H7 (cell line): Measurements from ENCODE around the gene SHPK. TPM values are rescaled to one million over a fixed set of nuclear protein-coding genes. Genes with fewer than 3 reads are reported as not detected.
"Not testable (repeated sequence)": the region's sequence is repeated elsewhere in the genome, so short reads cannot be mapped to it uniquely, and the experiment has no call there.

ENCODE experiments used
- DNase-seq: peaks from one replicate; pipeline ENCODE4 v3.0.0; 2012
- H3K27me3 ChIP-seq: 2 replicates; pipeline ENCODE4 v1.6.0; 2011; ENCODE audit warnings: mild to moderate bottlenecking, low read length; ENCODE audit not compliant: control insufficient read depth, insufficient read depth
- H3K36me3 ChIP-seq: replicated peaks from 2 replicates; pipeline ENCODE4 v1.5.1; 2011; ENCODE audit warnings: low read length; ENCODE audit not compliant: control insufficient read depth, insufficient read depth
- H3K4me3 ChIP-seq: 2 replicates; pipeline ENCODE4 v1.5.1; 2011; ENCODE audit warnings: low read depth, mild to moderate bottlenecking, control low read depth, low read length, moderate library complexity; ENCODE audit not compliant: insufficient read depth
- total RNA-seq: library from RNA; depleted of rRNA; stranded (reverse); fragments of >200 nt; shearing (Covaris generic); gene quantifications from 2 replicates; pipeline ENCODE4 v1.2.3, GENCODE V29; 2014; rRNA removed

Gene SHPK
- total RNA-seq, 1 experiment from 2014 or later = 27.0 TPM

GRCh38 chr17:3571043-3571900 is 64.8 kb downstream of the SHPK start:
- H3K36me3 ChIP-seq = peaks cover 1% of the 10 kb centered on the region; the same call in 1 of the 2 replicates
- peak; percentile 24 for DNase-seq
- no peak overlapping the region for H3K4me3 ChIP-seq
- no peaks in the 10 kb centered on the region for H3K27me3 ChIP-seq

DNA sequence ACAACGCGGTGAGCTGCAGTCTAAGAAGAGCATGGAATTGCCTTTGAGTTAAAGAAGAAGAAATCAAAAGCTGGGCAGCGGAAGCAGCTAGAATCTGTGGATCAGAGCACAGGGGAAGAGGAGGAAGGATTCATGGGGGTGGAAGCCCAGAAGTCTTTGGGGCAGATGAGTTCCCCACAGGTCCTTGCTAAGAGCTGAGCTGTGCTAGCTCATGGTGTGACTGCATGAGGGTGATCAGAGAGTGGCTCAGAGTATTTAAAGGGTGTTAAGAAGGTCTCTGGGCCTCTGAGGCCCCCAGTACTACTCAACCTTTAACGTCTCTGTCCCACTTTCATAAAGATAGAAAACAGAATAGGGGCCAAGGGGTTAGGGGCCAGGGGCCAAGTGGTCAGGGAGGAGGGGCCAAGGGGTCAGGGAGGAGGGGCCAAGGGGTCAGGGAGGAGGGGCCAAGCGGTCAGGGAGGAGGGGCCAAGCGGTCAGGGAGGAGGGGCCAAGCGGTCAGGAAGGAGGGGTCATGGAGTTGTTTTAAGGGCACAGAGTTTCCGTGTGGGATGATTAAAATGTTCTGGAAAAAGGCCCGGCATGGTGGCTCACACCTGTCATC is 66.4 kb downstream of the SHPK start:
- peaks cover 1% of the 10 kb centered on the region; the same call in 1 of the 2 replicates for H3K36me3 ChIP-seq
- peak; percentile 53 for DNase-seq
- no peaks in the 10 kb centered on the region for H3K27me3 ChIP-seq

GRCh38 chr17:3566551-3566950 is 69.5 kb downstream of the SHPK start:
- DNase-seq = peak; percentile 27
- no peaks in the 10 kb centered on the region for H3K27me3 ChIP-seq
- H3K36me3 ChIP-seq = peaks cover 1% of the 10 kb centered on the region; the same call in 1 of the 2 replicates
- H3K4me3 ChIP-seq = no peak overlapping the region

More for the DNA sequence above, 66.4 kb downstream of the SHPK start:
- no peak overlapping the region for H3K4me3 ChIP-seq

GRCh38 chr17:3565143-3565542 is 70.9 kb downstream of the SHPK start:
- Histone ChIP-seq H3K4me3 (no peak overlapping the region), H3K36me3 (peaks cover 1% of the 10 kb centered on the region; the same call in 1 of the 2 replicates), H3K27me3 (no peaks in the 10 kb centered on the region)
- peak; percentile 10 for DNase-seq

DNA sequence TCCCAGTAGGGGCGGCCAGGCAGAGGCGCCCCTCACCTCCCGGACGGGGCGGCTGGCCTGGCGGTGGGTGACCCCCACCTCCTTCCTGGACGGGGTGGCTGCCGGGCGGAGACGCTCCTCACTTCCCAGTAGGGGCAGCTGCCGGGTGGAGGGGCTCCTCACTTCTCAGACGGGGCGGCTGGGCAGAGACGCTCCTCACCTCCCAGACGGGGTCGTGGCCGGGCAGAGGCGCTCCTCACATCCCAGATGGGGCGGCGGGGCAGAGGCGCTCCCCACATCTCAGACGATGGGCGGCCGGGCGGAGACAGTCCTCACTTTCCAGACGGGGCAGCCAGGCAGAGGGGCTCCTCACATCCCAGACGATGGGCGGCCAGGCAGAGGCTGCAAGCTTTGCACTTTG is 71.8 kb downstream of the SHPK start:
- DNase-seq, H3K27me3 ChIP-seq, H3K36me3 ChIP-seq, H3K4me3 ChIP-seq: not testable (repeated sequence)

GRCh38 chr17:3559270-3559645 is 76.8 kb downstream of the SHPK start:
- Histone ChIP-seq H3K27me3 (no peaks in the 10 kb centered on the region), H3K36me3 (no peaks in the 10 kb centered on the region), H3K4me3 (no peak overlapping the region)
- DNase-seq = no peak

DNA sequence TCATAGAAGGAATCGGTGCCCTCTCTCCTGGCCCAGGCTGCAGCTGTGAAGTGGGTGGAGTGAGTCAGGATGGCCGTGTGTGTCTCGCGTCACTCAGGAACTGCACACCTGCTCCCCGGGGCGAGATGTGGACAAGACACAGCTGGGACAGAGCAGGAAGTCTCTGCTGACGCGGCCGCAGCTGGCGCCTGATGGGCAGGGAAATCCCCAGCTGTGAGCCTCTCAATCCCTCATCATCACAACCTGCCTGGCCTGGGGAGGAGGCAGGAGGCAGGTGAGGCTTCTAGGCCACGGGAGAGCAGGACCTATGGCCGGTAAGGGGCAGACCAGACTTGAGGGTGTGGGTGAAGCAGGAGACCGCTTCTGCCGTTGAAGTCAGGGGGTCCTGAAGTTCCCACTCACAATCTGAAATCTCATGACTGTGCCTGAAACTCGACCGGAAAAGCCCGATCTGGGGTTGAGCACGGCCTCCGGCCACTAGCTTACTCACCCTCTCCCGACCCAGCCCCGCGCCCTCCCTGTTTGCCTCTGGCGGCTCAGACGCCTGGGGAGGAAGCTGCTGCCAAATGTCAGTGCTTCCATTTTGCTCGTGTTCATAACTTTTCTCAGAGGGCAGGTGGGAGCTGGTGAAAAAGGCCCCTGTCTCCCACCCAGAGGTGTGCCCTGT is 77.3 kb downstream of the SHPK start:
- Histone ChIP-seq H3K27me3 (no peaks in the 10 kb centered on the region), H3K36me3 (no peaks in the 10 kb centered on the region), H3K4me3 (no peak overlapping the region)
- no peak for DNase-seq

Other genes starting within 250 kb of the SHPK start
- gene OR3A2, start 249.9 kb downstream of the SHPK start, total RNA-seq = not detected in 2 replicates
- not detected in 2 replicates for gene OR1E1, start 237.8 kb downstream of the SHPK start, total RNA-seq
- gene OR3A3, start 224.9 kb downstream of the SHPK start, total RNA-seq = not detected in 2 replicates
- not detected in 2 replicates for gene OR1E2, start 202.4 kb downstream of the SHPK start, total RNA-seq
- 0.10 and 1.3 TPM in 2 replicates for gene SPATA22, start 164.4 kb downstream of the SHPK start, total RNA-seq
- gene ASPA, start 160.3 kb downstream of the SHPK start, total RNA-seq = not detected in 2 replicates
- 0.69 and 2.5 TPM in 2 replicates for gene TRPV3, start 78.4 kb downstream of the SHPK start, total RNA-seq
- gene TRPV1, start 26.8 kb downstream of the SHPK start, total RNA-seq = 3.0 and 3.1 TPM in 2 replicates
- gene CTNS, start 510 bp upstream of the SHPK start, total RNA-seq = 9.6 and 17.9 TPM in 2 replicates
- 116 and 122 TPM in 2 replicates for gene TAX1BP3, start 32.3 kb upstream of the SHPK start, total RNA-seq
- 41.6 and 48.5 TPM in 2 replicates for gene EMC6, start 32.6 kb upstream of the SHPK start, total RNA-seq
- 2.3 and 2.7 TPM in 2 replicates for gene P2RX5, start 59.9 kb upstream of the SHPK start, total RNA-seq
- gene HASPIN, start 87.7 kb upstream of the SHPK start, total RNA-seq = 34.2 and 39.1 TPM in 2 replicates
- gene ITGAE, start 164.9 kb upstream of the SHPK start, total RNA-seq = 28.8 and 34.7 TPM in 2 replicates
- 17.5 and 28.0 TPM in 2 replicates for gene NCBP3, start 210.0 kb upstream of the SHPK start, total RNA-seq